ENCODE data around the gene SNED1.

SNED1 gene

GRCh38 chr2:240960309-240960970 is 38.0 kb upstream of the SNED1 start:
- no peak for DNase-seq

GRCh38 chr2:240960971-240961876 is 37.2 kb upstream of the SNED1 start:
- no peak for DNase-seq

GRCh38 chr2:240961910-240962299 is 36.5 kb upstream of the SNED1 start:
- DNase-seq: no peak

- no peak for DNase-seq
Observed at GRCh38 chr2:240962300-240963064, 35.9 kb upstream of the SNED1 start.

- no peak for DNase-seq
Observed at GRCh38 chr2:240963065-240963867, 35.2 kb upstream of the SNED1 start.

- DNase-seq: no peak
Observed at GRCh38 chr2:240963868-240964703, 34.3 kb upstream of the SNED1 start.

- DNase-seq: no peak
Observed at GRCh38 chr2:240964704-240965295, 33.6 kb upstream of the SNED1 start.

- DNase-seq: no peak
Observed at GRCh38 chr2:240965296-240965904, 33.0 kb upstream of the SNED1 start.

- DNase-seq: no peak
Observed at GRCh38 chr2:240965905-240966456, 32.4 kb upstream of the SNED1 start.

- DNase-seq: no peak
Observed at GRCh38 chr2:240966457-240966905, 31.9 kb upstream of the SNED1 start.

GRCh38 chr2:240966906-240967680 is 31.3 kb upstream of the SNED1 start:
- no peak for DNase-seq

- DNase-seq: no peak
Observed at GRCh38 chr2:240967681-240968621, 30.5 kb upstream of the SNED1 start.

GRCh38 chr2:240968731-240969624 is 29.4 kb upstream of the SNED1 start:
- no peak for DNase-seq

- DNase-seq: no peak
Observed at GRCh38 chr2:240970104-240970503, 28.3 kb upstream of the SNED1 start.

GRCh38 chr2:240970816-240971215 is 27.6 kb upstream of the SNED1 start:
- no peak for DNase-seq

GRCh38 chr2:240972201-240972600 is 26.2 kb upstream of the SNED1 start:
- DNase-seq: no peak
